Measurements from ENCODE around the gene SERPIND1.
"Not testable (repeated sequence)": the region's sequence is repeated elsewhere in the genome, so short reads cannot be mapped to it uniquely, and the experiment has no call there.

Gene SERPIND1

DNA sequence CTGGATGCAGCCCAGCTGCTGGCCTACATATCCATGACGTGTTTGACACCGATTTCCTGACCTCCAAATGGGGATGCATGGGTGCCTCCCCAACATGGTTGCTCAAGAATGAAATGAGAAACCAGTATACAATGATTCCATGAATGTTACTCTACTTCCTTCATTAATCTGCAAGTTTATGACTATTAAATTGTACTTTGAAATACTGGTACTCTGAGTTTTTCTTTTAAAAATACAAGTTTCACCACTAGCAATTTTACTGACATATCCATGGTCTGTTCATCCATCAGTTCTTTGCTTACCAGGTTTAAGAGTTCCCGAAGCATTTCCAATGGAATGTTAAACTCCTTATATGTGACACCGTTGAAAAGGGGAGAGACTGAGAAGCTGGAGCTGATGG lies 39.1 kb downstream of the SERPIND1 start:
- TF ChIP-seq, protein P1, sequence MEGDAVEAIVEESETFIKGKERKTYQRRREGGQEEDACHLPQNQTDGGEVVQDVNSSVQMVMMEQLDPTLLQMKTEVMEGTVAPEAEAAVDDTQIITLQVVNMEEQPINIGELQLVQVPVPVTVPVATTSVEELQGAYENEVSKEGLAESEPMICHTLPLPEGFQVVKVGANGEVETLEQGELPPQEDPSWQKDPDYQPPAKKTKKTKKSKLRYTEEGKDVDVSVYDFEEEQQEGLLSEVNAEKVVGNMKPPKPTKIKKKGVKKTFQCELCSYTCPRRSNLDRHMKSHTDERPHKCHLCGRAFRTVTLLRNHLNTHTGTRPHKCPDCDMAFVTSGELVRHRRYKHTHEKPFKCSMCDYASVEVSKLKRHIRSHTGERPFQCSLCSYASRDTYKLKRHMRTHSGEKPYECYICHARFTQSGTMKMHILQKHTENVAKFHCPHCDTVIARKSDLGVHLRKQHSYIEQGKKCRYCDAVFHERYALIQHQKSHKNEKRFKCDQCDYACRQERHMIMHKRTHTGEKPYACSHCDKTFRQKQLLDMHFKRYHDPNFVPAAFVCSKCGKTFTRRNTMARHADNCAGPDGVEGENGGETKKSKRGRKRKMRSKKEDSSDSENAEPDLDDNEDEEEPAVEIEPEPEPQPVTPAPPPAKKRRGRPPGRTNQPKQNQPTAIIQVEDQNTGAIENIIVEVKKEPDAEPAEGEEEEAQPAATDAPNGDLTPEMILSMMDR (IDR thresholded peaks at IDR 0.05; ENCODE audit: borderline replicate concordance, control extremely low read depth, extremely low read depth, insufficient read depth, missing control alignments) = no peak
- in situ Hi-C loops (cut with MboI; ENCODE audit: low sequenced_read_pairs, unreplicated experiment) = loop anchor here (10.0 kb wide), 1 partner anchor 52 kb away; no protein-coding TSS in a partner anchor
- no peak for DNase-seq (ENCODE audit: low spot score)

DNA sequence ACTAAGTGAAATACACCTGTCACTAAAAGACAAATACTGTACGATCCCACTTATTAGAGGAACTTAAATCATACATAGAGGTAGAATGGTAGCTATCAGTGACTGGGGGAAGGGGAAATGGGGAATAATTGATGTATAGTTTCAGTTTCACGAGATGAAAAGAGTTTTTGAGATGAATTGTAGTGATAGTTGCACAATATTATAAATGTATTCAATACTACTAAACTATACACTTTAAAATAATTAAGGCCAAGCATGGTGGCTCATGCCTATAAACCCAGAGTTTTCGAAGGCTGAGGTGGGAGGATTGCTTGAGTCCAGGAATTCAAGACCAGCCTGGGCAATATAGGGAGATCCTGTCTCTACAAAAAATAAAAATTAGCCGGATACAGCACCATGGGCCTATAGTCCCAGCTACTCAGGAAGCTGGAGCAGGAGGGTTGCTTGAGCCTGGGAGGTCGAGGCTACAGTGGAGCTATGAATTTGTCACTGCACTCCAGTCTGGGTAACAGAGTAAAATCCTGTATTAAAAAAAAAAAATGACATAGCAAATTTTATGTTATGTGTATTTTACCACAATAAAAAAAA lies 40.4 kb downstream of the SERPIND1 start:
- in situ Hi-C loops (cut with MboI; ENCODE audit: low sequenced_read_pairs, unreplicated experiment) = loop anchor here (10.0 kb wide), 1 partner anchor 50 kb away; no protein-coding TSS in a partner anchor
- TF ChIP-seq, protein P1 (IDR thresholded peaks at IDR 0.05; ENCODE audit: borderline replicate concordance, control extremely low read depth, extremely low read depth, insufficient read depth, missing control alignments) = no peak

DNA sequence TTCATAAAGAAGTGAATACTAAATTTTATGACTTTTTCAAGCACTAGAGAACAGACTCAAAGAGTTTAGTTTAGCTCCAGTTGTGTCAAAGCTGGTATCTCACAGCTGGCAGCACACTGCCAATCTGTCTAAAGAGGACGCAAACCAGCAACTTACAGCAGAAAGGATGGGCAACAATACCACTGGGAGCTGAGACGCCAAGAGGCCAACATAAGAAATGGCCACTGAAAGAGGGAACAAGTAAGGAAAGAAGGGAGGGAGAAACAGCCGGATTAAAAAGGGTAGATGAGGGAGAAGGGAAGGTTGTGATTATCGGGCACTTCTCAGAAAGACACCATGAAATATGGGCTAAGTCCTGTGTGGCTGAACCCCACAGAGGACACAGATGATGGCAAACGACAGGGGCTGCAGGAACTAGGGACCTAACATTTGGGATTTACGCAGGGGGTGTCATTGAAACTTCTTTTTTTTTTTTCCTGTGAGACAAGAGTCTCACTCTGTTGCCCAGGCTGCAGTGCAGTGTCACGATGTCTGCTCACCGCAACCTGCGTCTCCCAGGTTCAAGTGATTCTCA lies 41.7 kb downstream of the SERPIND1 start:
- TF ChIP-seq, protein P1 (IDR thresholded peaks at IDR 0.05; ENCODE audit: borderline replicate concordance, control extremely low read depth, extremely low read depth, insufficient read depth, missing control alignments) = no peak
- in situ Hi-C loops (cut with MboI; ENCODE audit: low sequenced_read_pairs, unreplicated experiment) = loop anchor here (10.0 kb wide), 1 partner anchor 49 kb away; no protein-coding TSS in a partner anchor
- DNase-seq (ENCODE audit: low spot score) = no peak

More for the DNA sequence above, 40.4 kb downstream of the SERPIND1 start:
- no peak for DNase-seq (ENCODE audit: low spot score)

DNA sequence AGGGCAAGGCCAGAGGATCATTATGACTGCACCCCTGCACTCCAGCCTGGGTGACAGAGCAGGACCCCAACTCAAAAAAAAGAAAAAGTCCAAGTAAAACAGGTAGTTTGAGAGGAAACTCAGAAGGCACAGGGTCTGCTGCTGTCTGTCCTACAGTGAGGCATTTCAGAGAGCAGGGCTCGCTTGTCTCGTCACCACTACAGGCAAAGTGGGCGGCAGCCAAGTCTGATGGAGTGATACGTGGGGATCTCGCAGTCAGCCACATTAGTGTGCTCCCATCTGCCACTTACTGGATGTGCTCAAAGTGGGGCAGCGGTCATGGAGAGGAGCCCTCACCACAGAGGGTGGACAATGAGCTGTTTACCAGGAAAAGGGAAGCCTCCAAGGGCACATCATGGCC lies 42.6 kb downstream of the SERPIND1 start:
- no peak for DNase-seq (ENCODE audit: low spot score)
- TF ChIP-seq, protein P1 (IDR thresholded peaks at IDR 0.05; ENCODE audit: borderline replicate concordance, control extremely low read depth, extremely low read depth, insufficient read depth, missing control alignments) = no peak
- in situ Hi-C loops (cut with MboI; ENCODE audit: low sequenced_read_pairs, unreplicated experiment) = loop anchor here (10.0 kb wide), 1 partner anchor 48 kb away; no protein-coding TSS in a partner anchor

DNA sequence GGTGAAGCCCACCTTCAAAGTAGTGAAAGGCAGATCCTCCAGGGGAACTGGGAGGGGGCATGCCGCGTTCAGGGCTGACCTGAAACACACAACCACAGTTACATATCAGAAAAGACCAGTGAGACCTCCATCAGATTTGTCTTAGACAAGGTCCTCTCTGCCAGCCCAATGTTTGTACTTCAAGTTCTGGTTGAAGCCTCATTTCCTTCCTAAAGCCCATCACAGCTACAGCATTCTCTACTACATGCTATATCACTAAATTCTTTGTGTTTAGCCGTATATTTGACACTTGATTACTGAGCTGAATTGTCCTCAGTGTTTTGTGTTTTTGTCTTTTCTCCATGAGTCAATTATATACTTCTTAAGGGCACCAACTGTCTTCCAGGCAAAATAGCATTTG lies 44.6 kb downstream of the SERPIND1 start:
- in situ Hi-C loops (cut with MboI; ENCODE audit: low sequenced_read_pairs, unreplicated experiment) = loop anchor here (10.0 kb wide), 1 partner anchor 46 kb away; no protein-coding TSS in a partner anchor
- DNase-seq (ENCODE audit: low spot score) = no peak
- TF ChIP-seq, protein P1 (IDR thresholded peaks at IDR 0.05; ENCODE audit: borderline replicate concordance, control extremely low read depth, extremely low read depth, insufficient read depth, missing control alignments) = no peak

DNA sequence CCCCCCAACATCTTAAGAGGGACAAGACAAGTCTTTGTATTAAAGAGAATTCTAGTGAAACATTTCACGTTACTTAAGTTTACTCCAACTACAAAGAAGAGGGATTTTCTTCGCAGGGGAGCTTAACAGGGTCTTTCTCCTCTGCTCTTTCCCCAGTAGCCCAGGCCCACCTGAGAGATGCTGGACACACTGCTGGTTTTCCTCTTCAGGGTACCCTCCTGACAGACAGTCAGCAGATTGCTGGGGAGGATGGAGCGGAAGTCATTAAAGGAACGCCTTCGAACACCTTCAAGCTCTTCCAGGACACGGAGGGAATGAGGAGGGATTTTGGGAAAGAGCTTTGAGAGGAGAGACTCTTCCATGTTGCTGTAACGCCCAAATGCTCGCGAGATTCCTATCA lies 45.6 kb downstream of the SERPIND1 start:
- TF ChIP-seq, protein P1 (IDR thresholded peaks at IDR 0.05; ENCODE audit: borderline replicate concordance, control extremely low read depth, extremely low read depth, insufficient read depth, missing control alignments) = no peak
- no peak for DNase-seq (ENCODE audit: low spot score)
- in situ Hi-C loops (cut with MboI; ENCODE audit: low sequenced_read_pairs, unreplicated experiment) = loop anchor here (10.0 kb wide), 1 partner anchor 45 kb away; no protein-coding TSS in a partner anchor

DNA sequence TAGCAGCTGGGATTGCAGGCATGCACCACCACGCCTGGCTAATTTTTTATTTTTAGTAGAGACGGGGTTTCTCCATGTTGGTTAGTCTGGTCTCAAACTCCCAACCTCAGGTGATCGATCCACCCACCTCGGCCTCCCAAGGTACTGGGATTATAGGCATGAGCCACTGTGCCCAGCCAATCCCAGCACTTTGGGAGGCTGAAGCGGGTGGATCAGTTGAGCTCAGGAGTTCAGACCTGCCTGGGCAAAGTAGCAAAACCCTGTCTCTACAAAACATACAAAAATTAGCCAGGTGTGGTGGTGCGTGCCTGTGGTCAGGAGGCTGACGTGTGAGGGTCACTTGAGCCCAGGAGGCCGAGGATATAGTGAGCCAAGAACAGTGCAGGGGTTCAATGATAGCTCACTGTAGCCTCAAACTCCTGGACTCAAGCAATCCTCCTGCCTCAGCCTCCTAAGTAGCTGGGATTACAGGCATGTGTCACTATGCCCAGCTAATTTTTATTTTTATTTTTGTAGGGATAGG lies 47.9 kb downstream of the SERPIND1 start:
- DNase-seq (ENCODE audit: low spot score); in situ Hi-C loops (cut with MboI; ENCODE audit: low sequenced_read_pairs, unreplicated experiment): not testable (repeated sequence)
